ENCODE measurements around the gene GLT8D2. TPM values are rescaled to one million over a fixed set of nuclear protein-coding genes. Genes with fewer than 3 reads are reported as not detected.

Gene GLT8D2
- total RNA-seq, 1 experiment from 2014 or later = 3.8 TPM

- no peak overlapping the region for H2BK20ac ChIP-seq (ENCODE audit: low read depth, low read length, poor library complexity, severe bottlenecking)
- H3K14ac ChIP-seq (ENCODE audit: insufficient read depth, low read length) = no peak overlapping the region
- H2AK5ac ChIP-seq (ENCODE audit: insufficient read length, low read length) = no peak overlapping the region
- no peak overlapping the region for H4K8ac ChIP-seq (replicated peaks; ENCODE audit: insufficient read length, low read depth, low read length)
- no peak overlapping the region for H3K4ac ChIP-seq (ENCODE audit: low read depth, low read length)
- no CpG with 5 or more reads among the region's 4 CpGs for WGBS (ENCODE audit: extremely low coverage, insufficient read length, low lambda C conversion rate)
- no peak overlapping the region for H3K23ac ChIP-seq (ENCODE audit: insufficient read length, low read depth, low read length)
- Mint-ChIP-seq H3K36me3 (ENCODE audit: insufficient read depth in 1 of 3, low read depth in 3 of 3) (peaks cover 25 to 71% (median 59%) of the 10 kb centered on the region in 3 experiments), H3K9me3 (no peaks in the 10 kb centered on the region), H3K27me3 (ENCODE audit: low read depth) (no peaks in the 10 kb centered on the region), H3K4me3 (no peak overlapping the region), H3K4me1 (peaks cover 7 to 8% of the 10 kb centered on the region in 2 experiments; a peak in 3 of 4 replicates), H3K27ac (no peak overlapping the region)
- no peak overlapping the region for H2AFZ ChIP-seq (ENCODE audit: low read length)
- H4K5ac ChIP-seq (ENCODE audit: insufficient read length, low read depth, low read length) = no peak overlapping the region
- H3T11ph ChIP-seq (ENCODE audit: low read length) = no peak overlapping the region
- peaks cover 13% of the 10 kb centered on the region for H3K79me1 ChIP-seq (ENCODE audit: insufficient read depth, low read depth, low read length, poor library complexity, severe bottlenecking)
- H2BK120ac ChIP-seq (ENCODE audit: low read depth, low read length, poor library complexity, severe bottlenecking) = no peak overlapping the region
- no peaks in the 10 kb centered on the region for H4K20me1 ChIP-seq (ENCODE audit: control insufficient read depth, insufficient read depth, insufficient read length)
- H3K27ac ChIP-seq (ENCODE audit: insufficient read length, low read depth, low read length) = no peak overlapping the region
- H3K4me2 ChIP-seq (ENCODE audit: insufficient read depth, insufficient read length, low read length) = no peak overlapping the region
- no peak overlapping the region for H3K18ac ChIP-seq (ENCODE audit: insufficient read length, low read depth, low read length)
- no peak for TF ChIP-seq CTCF (conservative IDR thresholded peaks at IDR 0.05)
- no peaks in the 10 kb centered on the region for H3K4me1 ChIP-seq (ENCODE audit: insufficient read depth, low read length)
- H2BK12ac ChIP-seq (ENCODE audit: insufficient read length, low read depth, low read length) = no peak overlapping the region
- no peaks in the 10 kb centered on the region for H3K27me3 ChIP-seq (ENCODE audit: insufficient read depth, low read length)
- H3K9ac ChIP-seq (ENCODE audit: extremely low read depth, insufficient read length, low read length) = no peak overlapping the region
- H3K9me3 ChIP-seq (ENCODE audit: control insufficient read depth, low read depth, low read length) = no peaks in the 10 kb centered on the region
- H2BK5ac ChIP-seq (ENCODE audit: insufficient read length, low read length) = no peak overlapping the region
- DNase-seq = no peak
- no peak overlapping the region for H2BK15ac ChIP-seq (ENCODE audit: low read depth, low read length)
- peaks cover 2% of the 10 kb centered on the region for H3K23me2 ChIP-seq (ENCODE audit: insufficient read length, low read depth, low read length, poor library complexity, severe bottlenecking)
- H3K79me2 ChIP-seq (ENCODE audit: insufficient read depth, low read length) = peaks cover 2% of the 10 kb centered on the region; the same call in 1 of the 2 replicates
- H3K56ac ChIP-seq (ENCODE audit: insufficient read length, low read depth, low read length) = no peak overlapping the region
- H4K91ac ChIP-seq (ENCODE audit: insufficient read length, low read depth, low read length) = no peak overlapping the region
Measured at GRCh38 chr12:103978384-103978982, 71.5 kb downstream of the GLT8D2 start.

Data from H9 (cell line).